K562 (cell line): ENCODE measurements around the gene STK31. TPM values are rescaled to one million over a fixed set of nuclear protein-coding genes. Genes with fewer than 3 reads are reported as not detected.

ENCODE experiments used
- DPF2 ChIP-seq: fragments of 450-650 bp; IDR thresholded peaks from 2 replicates; pipeline ENCODE4 v1.6.1; 2016
- NFIX ChIP-seq: fragments of 250-450 bp; sonication (Bioruptor Pico); IDR thresholded peaks from 2 replicates; pipeline ENCODE4 v1.4.0; 2020; ENCODE audit warnings: low read depth, mild to moderate bottlenecking, moderate library complexity
- SUPT5H ChIP-seq: fragments of 450-650 bp; IDR thresholded peaks from 2 replicates; pipeline ENCODE4 v1.6.1; 2016
- ZNF707 ChIP-seq: fragments of 250-450 bp; sonication (Bioruptor Pico); conservative IDR thresholded peaks from 2 replicates; pipeline ENCODE4 v1.8.0; 2022; ENCODE audit warnings: inconsistent platforms, mild to moderate bottlenecking, moderate library complexity
- polyA plus RNA-seq, 8 experiments: library from polyadenylated mRNA; depleted of rRNA in 4 of 8; stranded (reverse) in 5 of 8; unstranded in 3 of 8; fragments of >200 nt; fragmentation: Nextera tagmentation in 2 of 8; fragmentation: Illumina TruSeq in 1 of 8; extraction: Ambion mirVana in 2 of 8; extraction: Trizol in 1 of 8; gene quantifications; 2 replicates each; pipeline versions ENCODE4 v1.2.1 to v1.2.3, GENCODE V29; 2011 to 2014; ENCODE audit warnings: inconsistent platforms in 1 of 8, missing spikeins in 1 of 8
- total RNA-seq, 7 experiments: library from RNA; depleted of rRNA in 6 of 7; stranded (reverse); fragments of >200 nt in 6 of 7; fragmentation: Illumina TruSeq in 2 of 7; extraction: Trizol in 2 of 7; gene quantifications; 2 replicates each; pipeline versions ENCODE4 v1.2.1 to v1.2.3, GENCODE V29; 2011 to 2021; ENCODE audit warnings: low replicate concordance in 1 of 7
- TF ChIP-seq, protein P1 (sequence below), 2 experiments: fragments of 450-650 bp; formaldehyde crosslinking in 1 of 2; IDR thresholded peaks; 2 replicates each; pipeline versions ENCODE4 v1.4.0 to v1.6.1; 2014 to 2020; ENCODE audit warnings: mild to moderate bottlenecking in 2 of 2, borderline replicate concordance in 1 of 2, low read depth in 1 of 2
- TF ChIP-seq, protein P2 (sequence below): fragments of 450-650 bp; IDR thresholded peaks from 2 replicates; pipeline ENCODE4 v1.6.1; 2016; ENCODE audit warnings: mild to moderate bottlenecking, moderate library complexity
- TF ChIP-seq, protein P3 (sequence below): fragments of 450-650 bp; IDR thresholded peaks from 2 replicates; pipeline ENCODE4 v1.6.1; 2017; ENCODE audit warnings: mild to moderate bottlenecking, moderate library complexity

The STK31 gene
- total and polyA plus RNA-seq, 9 of the 15 experiments (the other 6 are each of a cell fraction or from before 2014, with no cell fraction given): 0.09 to 1.2 (median 0.26) TPM

DNA sequence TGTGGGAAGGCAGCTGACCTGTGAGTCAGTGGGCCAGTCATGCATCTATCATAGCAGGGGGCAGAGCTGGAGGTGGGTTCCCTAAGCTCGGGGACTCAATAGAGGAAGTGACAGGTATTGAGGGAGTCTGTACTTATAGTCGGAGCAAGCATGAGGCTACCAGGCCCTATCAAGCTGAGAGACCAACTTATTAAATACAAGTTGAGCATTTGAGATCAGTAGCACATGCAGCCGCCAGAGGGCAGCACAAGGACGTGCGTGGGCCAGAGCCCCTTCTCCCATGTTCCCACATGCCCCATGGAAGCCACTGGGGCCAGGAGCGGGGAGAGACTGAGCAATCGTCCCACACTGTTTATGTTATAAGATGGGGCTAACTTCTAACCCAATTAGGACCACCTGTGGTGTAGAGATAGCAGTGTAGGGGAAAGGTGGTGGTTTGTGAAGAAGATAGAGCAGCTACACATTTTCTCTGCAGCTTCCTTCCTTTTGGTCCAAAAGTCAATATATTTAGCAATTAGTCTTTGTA is 13.0 kb upstream of the STK31 start (continued):
- TF ChIP-seq, protein P1, sequence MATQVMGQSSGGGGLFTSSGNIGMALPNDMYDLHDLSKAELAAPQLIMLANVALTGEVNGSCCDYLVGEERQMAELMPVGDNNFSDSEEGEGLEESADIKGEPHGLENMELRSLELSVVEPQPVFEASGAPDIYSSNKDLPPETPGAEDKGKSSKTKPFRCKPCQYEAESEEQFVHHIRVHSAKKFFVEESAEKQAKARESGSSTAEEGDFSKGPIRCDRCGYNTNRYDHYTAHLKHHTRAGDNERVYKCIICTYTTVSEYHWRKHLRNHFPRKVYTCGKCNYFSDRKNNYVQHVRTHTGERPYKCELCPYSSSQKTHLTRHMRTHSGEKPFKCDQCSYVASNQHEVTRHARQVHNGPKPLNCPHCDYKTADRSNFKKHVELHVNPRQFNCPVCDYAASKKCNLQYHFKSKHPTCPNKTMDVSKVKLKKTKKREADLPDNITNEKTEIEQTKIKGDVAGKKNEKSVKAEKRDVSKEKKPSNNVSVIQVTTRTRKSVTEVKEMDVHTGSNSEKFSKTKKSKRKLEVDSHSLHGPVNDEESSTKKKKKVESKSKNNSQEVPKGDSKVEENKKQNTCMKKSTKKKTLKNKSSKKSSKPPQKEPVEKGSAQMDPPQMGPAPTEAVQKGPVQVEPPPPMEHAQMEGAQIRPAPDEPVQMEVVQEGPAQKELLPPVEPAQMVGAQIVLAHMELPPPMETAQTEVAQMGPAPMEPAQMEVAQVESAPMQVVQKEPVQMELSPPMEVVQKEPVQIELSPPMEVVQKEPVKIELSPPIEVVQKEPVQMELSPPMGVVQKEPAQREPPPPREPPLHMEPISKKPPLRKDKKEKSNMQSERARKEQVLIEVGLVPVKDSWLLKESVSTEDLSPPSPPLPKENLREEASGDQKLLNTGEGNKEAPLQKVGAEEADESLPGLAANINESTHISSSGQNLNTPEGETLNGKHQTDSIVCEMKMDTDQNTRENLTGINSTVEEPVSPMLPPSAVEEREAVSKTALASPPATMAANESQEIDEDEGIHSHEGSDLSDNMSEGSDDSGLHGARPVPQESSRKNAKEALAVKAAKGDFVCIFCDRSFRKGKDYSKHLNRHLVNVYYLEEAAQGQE (IDR thresholded peaks at IDR 0.05; ENCODE audit: borderline replicate concordance): peak; percentile 84
- TF ChIP-seq, protein P1 (CRISPR knock-in tag; IDR thresholded peaks at IDR 0.05; ENCODE audit: low read depth): no peak
- TF ChIP-seq SUPT5H (no peak), ZNF707 (CRISPR knock-in tag) (no peak), NFIX (CRISPR knock-in tag) (no peak), DPF2 (no peak; the same call in 1 of the 2 replicates)
- TF ChIP-seq, protein P2, sequence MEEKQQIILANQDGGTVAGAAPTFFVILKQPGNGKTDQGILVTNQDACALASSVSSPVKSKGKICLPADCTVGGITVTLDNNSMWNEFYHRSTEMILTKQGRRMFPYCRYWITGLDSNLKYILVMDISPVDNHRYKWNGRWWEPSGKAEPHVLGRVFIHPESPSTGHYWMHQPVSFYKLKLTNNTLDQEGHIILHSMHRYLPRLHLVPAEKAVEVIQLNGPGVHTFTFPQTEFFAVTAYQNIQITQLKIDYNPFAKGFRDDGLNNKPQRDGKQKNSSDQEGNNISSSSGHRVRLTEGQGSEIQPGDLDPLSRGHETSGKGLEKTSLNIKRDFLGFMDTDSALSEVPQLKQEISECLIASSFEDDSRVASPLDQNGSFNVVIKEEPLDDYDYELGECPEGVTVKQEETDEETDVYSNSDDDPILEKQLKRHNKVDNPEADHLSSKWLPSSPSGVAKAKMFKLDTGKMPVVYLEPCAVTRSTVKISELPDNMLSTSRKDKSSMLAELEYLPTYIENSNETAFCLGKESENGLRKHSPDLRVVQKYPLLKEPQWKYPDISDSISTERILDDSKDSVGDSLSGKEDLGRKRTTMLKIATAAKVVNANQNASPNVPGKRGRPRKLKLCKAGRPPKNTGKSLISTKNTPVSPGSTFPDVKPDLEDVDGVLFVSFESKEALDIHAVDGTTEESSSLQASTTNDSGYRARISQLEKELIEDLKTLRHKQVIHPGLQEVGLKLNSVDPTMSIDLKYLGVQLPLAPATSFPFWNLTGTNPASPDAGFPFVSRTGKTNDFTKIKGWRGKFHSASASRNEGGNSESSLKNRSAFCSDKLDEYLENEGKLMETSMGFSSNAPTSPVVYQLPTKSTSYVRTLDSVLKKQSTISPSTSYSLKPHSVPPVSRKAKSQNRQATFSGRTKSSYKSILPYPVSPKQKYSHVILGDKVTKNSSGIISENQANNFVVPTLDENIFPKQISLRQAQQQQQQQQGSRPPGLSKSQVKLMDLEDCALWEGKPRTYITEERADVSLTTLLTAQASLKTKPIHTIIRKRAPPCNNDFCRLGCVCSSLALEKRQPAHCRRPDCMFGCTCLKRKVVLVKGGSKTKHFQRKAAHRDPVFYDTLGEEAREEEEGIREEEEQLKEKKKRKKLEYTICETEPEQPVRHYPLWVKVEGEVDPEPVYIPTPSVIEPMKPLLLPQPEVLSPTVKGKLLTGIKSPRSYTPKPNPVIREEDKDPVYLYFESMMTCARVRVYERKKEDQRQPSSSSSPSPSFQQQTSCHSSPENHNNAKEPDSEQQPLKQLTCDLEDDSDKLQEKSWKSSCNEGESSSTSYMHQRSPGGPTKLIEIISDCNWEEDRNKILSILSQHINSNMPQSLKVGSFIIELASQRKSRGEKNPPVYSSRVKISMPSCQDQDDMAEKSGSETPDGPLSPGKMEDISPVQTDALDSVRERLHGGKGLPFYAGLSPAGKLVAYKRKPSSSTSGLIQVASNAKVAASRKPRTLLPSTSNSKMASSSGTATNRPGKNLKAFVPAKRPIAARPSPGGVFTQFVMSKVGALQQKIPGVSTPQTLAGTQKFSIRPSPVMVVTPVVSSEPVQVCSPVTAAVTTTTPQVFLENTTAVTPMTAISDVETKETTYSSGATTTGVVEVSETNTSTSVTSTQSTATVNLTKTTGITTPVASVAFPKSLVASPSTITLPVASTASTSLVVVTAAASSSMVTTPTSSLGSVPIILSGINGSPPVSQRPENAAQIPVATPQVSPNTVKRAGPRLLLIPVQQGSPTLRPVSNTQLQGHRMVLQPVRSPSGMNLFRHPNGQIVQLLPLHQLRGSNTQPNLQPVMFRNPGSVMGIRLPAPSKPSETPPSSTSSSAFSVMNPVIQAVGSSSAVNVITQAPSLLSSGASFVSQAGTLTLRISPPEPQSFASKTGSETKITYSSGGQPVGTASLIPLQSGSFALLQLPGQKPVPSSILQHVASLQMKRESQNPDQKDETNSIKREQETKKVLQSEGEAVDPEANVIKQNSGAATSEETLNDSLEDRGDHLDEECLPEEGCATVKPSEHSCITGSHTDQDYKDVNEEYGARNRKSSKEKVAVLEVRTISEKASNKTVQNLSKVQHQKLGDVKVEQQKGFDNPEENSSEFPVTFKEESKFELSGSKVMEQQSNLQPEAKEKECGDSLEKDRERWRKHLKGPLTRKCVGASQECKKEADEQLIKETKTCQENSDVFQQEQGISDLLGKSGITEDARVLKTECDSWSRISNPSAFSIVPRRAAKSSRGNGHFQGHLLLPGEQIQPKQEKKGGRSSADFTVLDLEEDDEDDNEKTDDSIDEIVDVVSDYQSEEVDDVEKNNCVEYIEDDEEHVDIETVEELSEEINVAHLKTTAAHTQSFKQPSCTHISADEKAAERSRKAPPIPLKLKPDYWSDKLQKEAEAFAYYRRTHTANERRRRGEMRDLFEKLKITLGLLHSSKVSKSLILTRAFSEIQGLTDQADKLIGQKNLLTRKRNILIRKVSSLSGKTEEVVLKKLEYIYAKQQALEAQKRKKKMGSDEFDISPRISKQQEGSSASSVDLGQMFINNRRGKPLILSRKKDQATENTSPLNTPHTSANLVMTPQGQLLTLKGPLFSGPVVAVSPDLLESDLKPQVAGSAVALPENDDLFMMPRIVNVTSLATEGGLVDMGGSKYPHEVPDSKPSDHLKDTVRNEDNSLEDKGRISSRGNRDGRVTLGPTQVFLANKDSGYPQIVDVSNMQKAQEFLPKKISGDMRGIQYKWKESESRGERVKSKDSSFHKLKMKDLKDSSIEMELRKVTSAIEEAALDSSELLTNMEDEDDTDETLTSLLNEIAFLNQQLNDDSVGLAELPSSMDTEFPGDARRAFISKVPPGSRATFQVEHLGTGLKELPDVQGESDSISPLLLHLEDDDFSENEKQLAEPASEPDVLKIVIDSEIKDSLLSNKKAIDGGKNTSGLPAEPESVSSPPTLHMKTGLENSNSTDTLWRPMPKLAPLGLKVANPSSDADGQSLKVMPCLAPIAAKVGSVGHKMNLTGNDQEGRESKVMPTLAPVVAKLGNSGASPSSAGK: no peak
- TF ChIP-seq, protein P3, sequence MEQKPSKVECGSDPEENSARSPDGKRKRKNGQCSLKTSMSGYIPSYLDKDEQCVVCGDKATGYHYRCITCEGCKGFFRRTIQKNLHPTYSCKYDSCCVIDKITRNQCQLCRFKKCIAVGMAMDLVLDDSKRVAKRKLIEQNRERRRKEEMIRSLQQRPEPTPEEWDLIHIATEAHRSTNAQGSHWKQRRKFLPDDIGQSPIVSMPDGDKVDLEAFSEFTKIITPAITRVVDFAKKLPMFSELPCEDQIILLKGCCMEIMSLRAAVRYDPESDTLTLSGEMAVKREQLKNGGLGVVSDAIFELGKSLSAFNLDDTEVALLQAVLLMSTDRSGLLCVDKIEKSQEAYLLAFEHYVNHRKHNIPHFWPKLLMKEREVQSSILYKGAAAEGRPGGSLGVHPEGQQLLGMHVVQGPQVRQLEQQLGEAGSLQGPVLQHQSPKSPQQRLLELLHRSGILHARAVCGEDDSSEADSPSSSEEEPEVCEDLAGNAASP: no peak
